GM21423 (cell line): ENCODE measurements around the gene ZNF581.

Source experiments
- ATAC-seq: cut with Tn5 transposase; IDR thresholded peaks from one replicate; pipeline ENCODE4 v1.9.1; 2021; ENCODE audit warnings: mild to moderate bottlenecking, moderate library complexity; ENCODE audit not compliant: unreplicated experiment

The ZNF581 gene

GRCh38 chr19:55647732-55648584 is 4.5 kb downstream of the ZNF581 start, which contains the start of gene CCDC106:
TSS of gene CCDC106 (plus strand) at chr19:55648212. CDS start at chr19:55649047, 835 bp downstream.
- ATAC-seq: peak; percentile 25

GRCh38 chr19:55648585-55649267 is 5.3 kb downstream of the ZNF581 start:
- no peak for ATAC-seq

GRCh38 chr19:55649268-55650125 is 6.0 kb downstream of the ZNF581 start:
- ATAC-seq: no peak

- ATAC-seq: no peak
These were observed 6.7 kb downstream of the ZNF581 start for GRCh38 chr19:55650126-55650557.

- no peak for ATAC-seq
These were observed 7.3 kb downstream of the ZNF581 start for GRCh38 chr19:55650602-55651230.

GRCh38 chr19:55651236-55651635 is 7.8 kb downstream of the ZNF581 start:
- no peak for ATAC-seq

GRCh38 chr19:55652311-55653128 is 9.1 kb downstream of the ZNF581 start:
- no peak for ATAC-seq

- ATAC-seq: peak; percentile 40
These were observed 10.3 kb downstream of the ZNF581 start for GRCh38 chr19:55653651-55654322.

GRCh38 chr19:55654323-55654867 is 10.9 kb downstream of the ZNF581 start:
- ATAC-seq: peak; percentile 60

GRCh38 chr19:55654868-55655647 is 11.6 kb downstream of the ZNF581 start, which contains the start of gene U2AF2:
TSS of gene U2AF2 (plus strand) at chr19:55655035. CDS start at chr19:55655105, 70 bp downstream.
- ATAC-seq: peak; percentile 36

- no peak for ATAC-seq
These were observed 12.2 kb downstream of the ZNF581 start for GRCh38 chr19:55655648-55656040.

- no peak for ATAC-seq
These were observed 13.1 kb downstream of the ZNF581 start for GRCh38 chr19:55656552-55656951.

- ATAC-seq: no peak
These were observed 13.7 kb downstream of the ZNF581 start for GRCh38 chr19:55656988-55657747.

GRCh38 chr19:55658846-55659459 is 15.5 kb downstream of the ZNF581 start:
- no peak for ATAC-seq

GRCh38 chr19:55659822-55660221 is 16.4 kb downstream of the ZNF581 start:
- no peak for ATAC-seq

GRCh38 chr19:55660404-55660803 is 17.0 kb downstream of the ZNF581 start:
- ATAC-seq: no peak

GRCh38 chr19:55660991-55661390 is 17.5 kb downstream of the ZNF581 start:
- no peak for ATAC-seq
